ENCODE measurements around the gene MGA.
"Not testable (repeated sequence)": the region's sequence is repeated elsewhere in the genome, so short reads cannot be mapped to it uniquely, and the experiment has no call there.

MGA gene

DNA sequence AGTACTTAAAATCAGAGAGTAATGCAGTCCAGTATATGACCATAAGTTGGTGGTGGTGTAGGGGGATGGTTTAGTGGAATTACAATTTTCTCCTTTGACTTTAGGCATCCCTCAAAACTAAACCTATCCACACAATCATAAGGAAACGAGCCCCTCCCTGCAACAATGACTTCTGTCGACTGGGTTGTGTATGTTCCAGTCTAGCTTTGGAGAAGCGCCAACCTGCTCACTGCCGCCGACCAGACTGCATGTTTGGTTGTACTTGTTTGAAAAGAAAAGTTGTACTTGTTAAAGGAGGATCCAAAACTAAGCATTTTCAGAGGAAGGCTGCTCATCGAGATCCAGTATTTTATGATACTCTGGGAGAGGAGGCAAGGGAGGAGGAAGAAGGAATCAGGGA is 52.8 kb downstream of the MGA start:
- no peak overlapping the region for H3K27ac ChIP-seq
- TF ChIP-seq CTCF (conservative IDR thresholded peaks at IDR 0.05) (no peak), ZFX (IDR thresholded peaks at IDR 0.05) (no peak)

DNA sequence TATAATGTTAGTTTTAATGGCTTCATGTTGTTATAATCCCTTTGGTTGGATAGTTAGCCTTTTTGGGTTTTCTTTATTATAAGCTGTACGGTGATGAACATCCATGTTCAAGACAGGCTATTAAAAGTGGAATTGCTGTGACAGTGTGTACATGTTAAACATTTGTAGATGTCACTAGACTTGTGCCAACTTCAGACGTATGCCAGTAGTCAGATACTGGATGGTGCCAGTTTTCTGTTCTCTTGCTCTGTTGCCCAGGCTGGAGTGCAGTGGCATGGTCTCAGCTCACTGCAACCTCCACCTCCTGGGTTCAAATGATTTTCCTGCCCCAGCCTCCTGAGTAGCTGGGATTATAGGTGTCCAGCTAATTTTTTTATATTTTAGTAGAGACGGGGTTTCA is 54.1 kb downstream of the MGA start:
- no peak overlapping the region for H3K27ac ChIP-seq
- no peak for TF ChIP-seq CTCF (conservative IDR thresholded peaks at IDR 0.05)
- no peak for TF ChIP-seq ZFX (IDR thresholded peaks at IDR 0.05)

DNA sequence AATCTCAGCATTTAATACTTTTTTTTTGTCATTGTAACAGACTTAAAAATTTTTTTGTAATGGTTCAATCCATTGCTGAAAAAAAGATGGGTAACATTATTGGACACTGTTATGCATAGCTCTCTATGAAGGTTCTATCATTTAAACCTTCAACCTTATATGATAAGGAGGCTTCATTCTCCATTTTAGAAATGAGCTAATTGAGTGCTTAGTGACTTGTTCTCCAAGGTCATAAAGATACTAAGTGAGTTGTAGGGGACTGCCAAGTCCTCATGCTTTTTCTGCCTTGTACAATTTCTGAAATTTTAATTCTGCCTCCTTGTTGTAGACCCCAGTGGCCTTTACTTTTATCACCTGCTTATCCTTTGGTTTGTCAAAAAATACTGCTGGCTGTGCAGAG is 56.7 kb downstream of the MGA start:
- no peak for TF ChIP-seq ZFX (IDR thresholded peaks at IDR 0.05)
- no peak for TF ChIP-seq CTCF (conservative IDR thresholded peaks at IDR 0.05)
- H3K27ac ChIP-seq: no peak overlapping the region

- no peak for TF ChIP-seq CTCF (conservative IDR thresholded peaks at IDR 0.05)
- TF ChIP-seq ZFX (IDR thresholded peaks at IDR 0.05): no peak
- H3K27ac ChIP-seq: no peak overlapping the region
These were observed 66.9 kb downstream of the MGA start for GRCh38 chr15:41727143-41727542.

DNA sequence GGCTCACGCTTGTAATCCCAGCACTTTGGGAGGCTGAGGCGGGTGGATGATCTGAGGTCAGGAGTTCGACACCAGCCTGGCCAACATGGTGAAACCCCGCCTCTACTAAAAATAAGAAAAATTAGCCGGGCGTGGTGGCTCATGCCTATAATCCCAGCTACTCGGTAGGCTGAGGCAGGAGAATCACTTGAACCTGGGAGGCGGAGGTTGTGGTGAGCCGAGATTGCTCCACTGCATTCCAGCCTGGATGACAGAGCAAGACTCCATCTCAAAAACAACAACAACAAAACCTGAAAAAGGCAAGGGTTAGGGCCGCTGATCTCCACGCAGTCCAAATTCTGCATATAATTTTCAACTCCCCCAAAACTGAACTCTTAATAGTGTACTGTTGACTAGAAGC is 67.9 kb downstream of the MGA start:
- not testable (repeated sequence) for H3K27ac ChIP-seq

DNA sequence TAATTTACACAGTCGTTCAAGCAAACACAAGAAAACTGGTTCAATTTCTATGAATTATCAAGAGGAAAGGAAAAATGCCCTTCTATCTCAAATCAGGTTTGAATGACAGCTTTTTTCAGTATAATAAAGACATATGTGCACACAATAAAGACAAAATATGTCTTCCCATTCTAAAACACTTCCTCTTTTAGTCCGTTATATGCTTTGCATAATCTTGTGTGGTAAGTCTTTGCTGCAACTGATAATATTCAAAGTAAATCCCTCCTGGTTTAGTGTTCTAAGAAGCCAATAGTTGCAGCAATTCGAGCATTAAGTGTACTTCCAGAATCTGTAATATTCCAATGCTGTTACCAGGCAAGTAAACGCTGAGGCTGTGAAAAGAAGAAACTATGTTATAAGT is 70.3 kb downstream of the MGA start:
- H3K27ac ChIP-seq: no peak overlapping the region
- no peak for TF ChIP-seq ZFX (IDR thresholded peaks at IDR 0.05)
- TF ChIP-seq CTCF (conservative IDR thresholded peaks at IDR 0.05): no peak

- H3K27ac ChIP-seq: no peak overlapping the region
- TF ChIP-seq ZFX (IDR thresholded peaks at IDR 0.05): no peak
- TF ChIP-seq CTCF (conservative IDR thresholded peaks at IDR 0.05): no peak
These were observed 72.3 kb downstream of the MGA start for GRCh38 chr15:41732483-41732882.

- H3K27ac ChIP-seq: no peak overlapping the region
- TF ChIP-seq ZFX (IDR thresholded peaks at IDR 0.05): no peak
- TF ChIP-seq CTCF (conservative IDR thresholded peaks at IDR 0.05): no peak
These were observed 73.9 kb downstream of the MGA start for GRCh38 chr15:41734079-41734478.

Measured in C4-2B (cell line).